ENCODE results near the gene NRF1.
A peak's percentile ranks its signal among the peaks of the same experiment; 100 is the strongest.

Gene NRF1

DNA sequence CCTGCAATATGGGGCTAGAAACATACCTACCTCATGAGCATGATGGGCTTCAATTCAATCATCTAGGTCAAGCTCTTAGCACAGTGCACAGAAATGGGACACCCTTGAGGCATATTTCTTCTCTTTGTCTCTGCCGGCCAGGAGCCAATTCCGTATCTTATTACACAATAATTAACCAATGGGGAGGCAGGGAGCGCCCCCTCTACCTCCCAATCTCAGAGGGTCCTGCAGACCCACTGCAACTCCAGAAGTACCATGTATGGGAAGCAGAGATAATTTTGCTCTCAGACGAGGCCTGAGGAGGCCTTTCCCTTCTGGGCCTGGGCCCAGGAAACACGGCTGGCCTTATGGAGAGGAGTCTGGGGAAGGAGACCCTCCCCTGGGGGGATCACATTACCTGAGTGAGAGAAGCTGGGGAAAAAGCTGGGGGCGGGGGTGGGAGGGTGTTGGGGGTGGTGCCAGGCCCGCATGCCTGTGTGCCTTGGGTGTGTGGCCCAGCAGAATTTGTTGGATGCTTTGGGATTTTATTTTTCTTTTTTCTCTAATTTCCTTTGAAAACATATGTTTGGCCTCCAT lies 185.8 kb downstream of the NRF1 start:
- TF ChIP-seq ZBTB7A (IDR thresholded peaks at IDR 0.05; ENCODE audit: low read depth) (peak; percentile 88; the same call in 1 of the 2 replicates), NFIC (IDR thresholded peaks at IDR 0.05) (0 out of 2 replicates have a peak, but pooled peaks have one; percentile 32), MAX (IDR thresholded peaks at IDR 0.05) (no peak)

DNA sequence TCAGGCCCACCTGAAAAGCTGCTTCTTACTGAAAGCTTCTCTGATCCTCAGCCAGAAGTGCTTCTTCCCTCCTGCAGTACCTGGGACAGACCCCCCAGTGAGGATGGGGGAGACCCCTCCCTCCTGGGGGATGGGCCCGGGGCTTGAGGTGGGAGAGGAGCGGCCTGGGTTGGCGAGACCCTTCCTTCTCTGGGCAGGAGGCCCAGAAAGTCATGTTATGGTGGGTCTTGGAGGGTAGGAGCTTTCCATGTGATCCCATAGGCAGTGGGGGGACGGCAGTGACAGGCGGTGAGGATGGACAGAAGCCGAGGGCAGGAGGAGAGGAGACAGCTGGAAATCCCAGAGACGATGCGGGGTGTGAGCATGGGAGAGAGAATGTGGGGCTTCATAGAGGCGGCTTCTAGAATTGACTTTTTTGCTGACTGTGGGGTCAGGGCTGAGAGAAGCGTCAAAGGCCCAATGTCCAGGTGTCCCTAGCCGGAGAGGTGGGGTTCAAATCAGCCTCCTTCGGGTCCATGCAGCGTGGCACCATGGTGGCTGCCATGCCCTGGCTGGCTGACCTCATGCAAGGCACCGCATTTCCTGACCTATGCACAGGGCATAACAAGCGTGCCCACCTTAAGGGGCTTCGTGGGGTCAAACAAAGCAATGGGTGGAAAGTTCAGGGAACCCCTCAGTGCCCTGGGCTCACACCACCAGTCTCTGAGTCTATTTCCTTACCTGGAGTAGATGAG lies 187.3 kb downstream of the NRF1 start:
- no peak for TF ChIP-seq TEAD4 (IDR thresholded peaks at IDR 0.05)
- TF ChIP-seq NFIC (IDR thresholded peaks at IDR 0.05) = no peak

DNA sequence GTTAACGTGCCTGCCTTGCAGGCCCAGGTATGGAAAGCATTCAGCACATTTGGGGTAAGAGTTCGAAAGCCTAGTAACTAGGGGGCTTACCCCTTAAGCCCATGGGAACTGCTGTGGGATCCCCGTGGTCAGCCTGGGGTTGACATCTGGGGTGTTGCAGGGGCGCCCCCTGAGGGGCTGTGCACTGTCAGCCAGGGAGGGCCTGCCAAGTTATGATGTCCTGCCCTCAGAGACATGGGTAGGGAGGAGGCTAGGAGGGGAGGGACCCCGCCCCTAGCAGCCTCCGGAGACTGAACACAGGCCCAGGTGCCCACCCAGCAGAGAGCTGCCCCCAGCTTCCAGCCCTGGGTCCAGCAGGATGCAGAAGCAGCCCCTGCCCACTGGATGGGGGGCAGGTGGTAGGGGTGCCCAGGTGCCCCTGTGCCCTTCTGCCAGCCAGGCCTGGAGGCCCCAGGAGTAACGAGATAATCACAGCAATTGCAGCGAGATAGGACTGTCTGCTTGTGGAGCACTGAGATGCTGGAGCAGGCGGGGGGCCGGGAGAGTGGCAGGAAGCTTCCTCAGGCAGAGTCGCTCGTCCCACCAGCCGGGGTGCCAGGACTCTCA lies 187.9 kb downstream of the NRF1 start:
- no peak for TF ChIP-seq REST (IDR thresholded peaks at IDR 0.05; ENCODE audit: low read depth)
- TF ChIP-seq TCF12 (IDR thresholded peaks at IDR 0.05; ENCODE audit: low read depth) = no peak
- no peak for TF ChIP-seq TAF1 (IDR thresholded peaks at IDR 0.05; ENCODE audit: low read depth)
- no peak for TF ChIP-seq CEBPB (IDR thresholded peaks at IDR 0.05)
- TF ChIP-seq CREB1 (IDR thresholded peaks at IDR 0.05; ENCODE audit: low read depth) = no peak
- TF ChIP-seq TEAD4 (IDR thresholded peaks at IDR 0.05) = no peak
- TF ChIP-seq EGR1 (IDR thresholded peaks at IDR 0.05) = no peak
- TF ChIP-seq NFIC (IDR thresholded peaks at IDR 0.05) = no peak
- no peak for TF ChIP-seq ZBTB7A (IDR thresholded peaks at IDR 0.05; ENCODE audit: low read depth)

DNA sequence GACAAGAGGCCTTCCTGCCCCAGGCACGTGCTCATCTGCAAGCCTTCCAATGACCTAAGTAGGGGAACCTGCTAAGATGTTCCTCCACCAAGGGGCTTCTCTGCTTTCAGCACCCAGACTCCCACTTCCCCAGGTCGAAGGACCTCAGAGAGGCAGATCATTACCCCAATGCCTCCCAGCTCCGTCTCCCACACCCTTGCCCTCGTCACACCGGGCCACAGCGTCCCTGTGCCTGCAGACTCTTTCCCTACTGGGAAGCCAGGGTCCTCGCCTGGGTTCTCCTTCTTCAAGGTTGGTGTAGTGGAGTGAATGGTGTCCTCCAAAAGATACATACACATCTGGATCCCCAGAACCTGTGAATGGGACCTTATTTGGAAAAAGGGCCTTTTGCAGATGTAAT lies 189.4 kb downstream of the NRF1 start:
- TF ChIP-seq TEAD4 (IDR thresholded peaks at IDR 0.05) (no peak), CEBPB (IDR thresholded peaks at IDR 0.05) (no peak), YY1 (IDR thresholded peaks at IDR 0.05; ENCODE audit: low read depth) (no peak), CREB1 (IDR thresholded peaks at IDR 0.05; ENCODE audit: low read depth) (no peak), EGR1 (IDR thresholded peaks at IDR 0.05) (no peak), TCF12 (IDR thresholded peaks at IDR 0.05; ENCODE audit: low read depth) (no peak), ZBTB7A (IDR thresholded peaks at IDR 0.05; ENCODE audit: low read depth) (no peak), REST (IDR thresholded peaks at IDR 0.05; ENCODE audit: low read depth) (no peak)
- TF ChIP-seq, protein P1, sequence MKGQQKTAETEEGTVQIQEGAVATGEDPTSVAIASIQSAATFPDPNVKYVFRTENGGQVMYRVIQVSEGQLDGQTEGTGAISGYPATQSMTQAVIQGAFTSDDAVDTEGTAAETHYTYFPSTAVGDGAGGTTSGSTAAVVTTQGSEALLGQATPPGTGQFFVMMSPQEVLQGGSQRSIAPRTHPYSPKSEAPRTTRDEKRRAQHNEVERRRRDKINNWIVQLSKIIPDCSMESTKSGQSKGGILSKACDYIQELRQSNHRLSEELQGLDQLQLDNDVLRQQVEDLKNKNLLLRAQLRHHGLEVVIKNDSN (IDR thresholded peaks at IDR 0.05) = no peak

GRCh38 chr7:129801882-129802281 lies 190.4 kb downstream of the NRF1 start:
- TF ChIP-seq MAX (IDR thresholded peaks at IDR 0.05) (0 out of 2 replicates have a peak, but pooled peaks have one; percentile 26), CREB1 (IDR thresholded peaks at IDR 0.05; ENCODE audit: low read depth) (no peak)
- TF ChIP-seq, protein P1 (IDR thresholded peaks at IDR 0.05) = 0 out of 2 replicates have a peak, but pooled peaks have one; percentile 29

DNA sequence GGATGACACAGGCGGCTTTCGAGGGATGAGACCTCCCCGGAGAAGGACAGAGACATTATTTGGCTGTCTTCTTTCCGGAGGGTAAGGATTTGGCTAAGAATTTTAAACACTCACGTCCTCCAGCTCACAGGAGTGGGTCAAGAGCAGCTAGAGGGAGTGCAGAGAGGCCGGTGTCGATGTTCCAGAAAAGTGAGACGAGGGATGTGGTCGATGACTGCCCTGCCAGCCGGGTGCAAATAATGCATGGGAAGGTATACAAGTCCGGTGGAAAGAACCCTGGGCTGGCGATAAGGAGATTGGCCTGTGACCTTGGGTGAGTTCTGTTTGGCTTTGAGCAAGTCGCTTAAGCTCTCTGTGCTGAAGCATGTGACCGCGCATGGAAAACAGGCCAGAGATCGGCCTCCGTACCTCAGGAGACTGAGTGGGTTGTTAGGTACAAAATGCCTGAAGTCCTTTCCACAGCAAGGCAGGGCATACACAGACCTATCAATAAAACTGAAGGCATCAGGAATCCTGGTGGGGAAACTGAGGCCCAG lies 192.1 kb downstream of the NRF1 start:
- TF ChIP-seq CEBPB (IDR thresholded peaks at IDR 0.05) (no peak), EP300 (IDR thresholded peaks at IDR 0.05; ENCODE audit: borderline replicate concordance) (no peak), EGR1 (IDR thresholded peaks at IDR 0.05) (no peak), FOXM1 (IDR thresholded peaks at IDR 0.05; ENCODE audit: borderline replicate concordance, low read depth) (no peak), RAD21 (IDR thresholded peaks at IDR 0.05; ENCODE audit: low read depth) (no peak), CREB1 (IDR thresholded peaks at IDR 0.05; ENCODE audit: low read depth) (no peak), ZBTB7A (IDR thresholded peaks at IDR 0.05; ENCODE audit: low read depth) (no peak), TEAD4 (IDR thresholded peaks at IDR 0.05) (no peak)
- TF ChIP-seq, protein P1 (IDR thresholded peaks at IDR 0.05) = no peak

Data from Ishikawa (cell line).